GM12891 (cell line): ENCODE results near the gene GNAL.

Experiments
- POLR2A ChIP-seq: IDR thresholded peaks from 2 replicates; pipeline ENCODE4 v1.6.1; 2011; ENCODE audit warnings: low read depth, low read length, control low read depth
- POLR2AphosphoS5 ChIP-seq: IDR thresholded peaks from 2 replicates; pipeline ENCODE4 v1.6.1; 2011; ENCODE audit warnings: low read depth, low read length, control low read depth
- POU2F2 ChIP-seq: IDR thresholded peaks from 2 replicates; pipeline ENCODE4 v1.6.1; 2011; ENCODE audit warnings: low read depth, mild to moderate bottlenecking, control low read depth, low read length, moderate library complexity
- SPI1 ChIP-seq: IDR thresholded peaks from 2 replicates; pipeline ENCODE4 v1.6.1; 2011; ENCODE audit warnings: low read depth, low read length, control low read depth
- TAF1 ChIP-seq: IDR thresholded peaks from 2 replicates; pipeline ENCODE4 v1.6.1; 2011; ENCODE audit warnings: low read depth, low read length, control low read depth

GRCh38 chr18:11864471-11864870 is 175.4 kb downstream of the GNAL start:
- TF ChIP-seq POLR2A (no peak), SPI1 (no peak), POLR2AphosphoS5 (no peak), TAF1 (no peak), POU2F2 (no peak)
